Activated CD4-positive, CD25-positive, alpha-beta regulatory T cell treated with anti-CD3 and anti-CD28 coated beads, Interleukin-2, amount 50 U/mL, for 24 hours (primary cell): ENCODE measurements around the gene CAPN10.
A peak's percentile ranks its signal among the peaks of the same experiment; 100 is the strongest.

Experiments
- ATAC-seq, 2 donors: fragments of 150-1000 bp; cut with Tn5 transposase; one replicate each; pipeline ENCODE4 v1.10.0; 2021; ENCODE audit warnings: mild to moderate bottlenecking in 1 of 2, moderate library complexity in 1 of 2

Gene CAPN10

GRCh38 chr2:240575101-240575965, 11.2 kb upstream of the CAPN10 start:
- ATAC-seq, result no peak

GRCh38 chr2:240576036-240576435, 10.5 kb upstream of the CAPN10 start:
- no peak for ATAC-seq

- no peak for ATAC-seq
Measured at GRCh38 chr2:240576436-240577205, 9.9 kb upstream of the CAPN10 start.

- no peak for ATAC-seq
Measured at GRCh38 chr2:240577281-240578109, 9.0 kb upstream of the CAPN10 start.

GRCh38 chr2:240578110-240578450, 8.5 kb upstream of the CAPN10 start:
- ATAC-seq, result no peak

- ATAC-seq, result no peak
Measured at GRCh38 chr2:240578488-240578887, 8.0 kb upstream of the CAPN10 start.

- no peak for ATAC-seq
Measured at GRCh38 chr2:240579071-240579762, 7.3 kb upstream of the CAPN10 start.

- ATAC-seq, result peak; percentile 92
Measured at GRCh38 chr2:240579771-240580614, 6.5 kb upstream of the CAPN10 start.

- ATAC-seq, result no peak
Measured at GRCh38 chr2:240581811-240582210, 4.7 kb upstream of the CAPN10 start.

- no peak for ATAC-seq
Measured at GRCh38 chr2:240582781-240583180, 3.8 kb upstream of the CAPN10 start.

- no peak for ATAC-seq
Measured at GRCh38 chr2:240583774-240584173, 2.8 kb upstream of the CAPN10 start.

GRCh38 chr2:240584486-240585031, 2.0 kb upstream of the CAPN10 start:
- no peak for ATAC-seq

- no peak for ATAC-seq
Measured at GRCh38 chr2:240585101-240585500, 1.4 kb upstream of the CAPN10 start.

GRCh38 chr2:240585681-240586197, 795 bp upstream of the CAPN10 start:
- no peak for ATAC-seq

GRCh38 chr2:240586919-240587800, 626 bp downstream of the CAPN10 start:
- peak; percentile 22 to 31 for ATAC-seq

GRCh38 chr2:240588006-240588655, 1.6 kb downstream of the CAPN10 start:
- no peak for ATAC-seq

- ATAC-seq, result no peak
Measured at GRCh38 chr2:240588669-240589068, 2.1 kb downstream of the CAPN10 start.

GRCh38 chr2:240589375-240589774, 2.8 kb downstream of the CAPN10 start:
- no peak for ATAC-seq

GRCh38 chr2:240589850-240590525, 3.5 kb downstream of the CAPN10 start:
- no peak for ATAC-seq
